Astrocyte (in vitro differentiated cells and primary cell): ENCODE measurements around the gene RALGAPA2. TPM values are rescaled to one million over a fixed set of nuclear protein-coding genes. Genes with fewer than 3 reads are reported as not detected.

Source experiments
- DNase-seq: peaks from one replicate; pipeline ENCODE4 v3.0.0-alpha.2; 2010; ENCODE audit warnings: low read depth
- FAIRE-seq: peaks from 2 replicates; lab custom pipeline; 2011; peaks lifted over from hg19 to GRCh38; lab: Jason Lieb, UNC
- H2AFZ ChIP-seq: 2 replicates; pipeline ENCODE4 v1.6.0; 2012; ENCODE audit warnings: low read depth, low read length, inconsistent platforms
- H3K27ac ChIP-seq: 2 replicates; pipeline ENCODE4 v1.5.1; 2011; ENCODE audit warnings: low read depth, low read length, inconsistent platforms
- H3K27me3 ChIP-seq: 2 replicates; pipeline ENCODE4 v1.6.0; 2011; ENCODE audit warnings: low read length, inconsistent platforms; ENCODE audit not compliant: insufficient read depth
- H3K36me3 ChIP-seq: 2 replicates; pipeline ENCODE4 v1.5.1; 2011; ENCODE audit warnings: low read length, inconsistent platforms; ENCODE audit not compliant: insufficient read depth
- H3K4me1 ChIP-seq: 2 replicates; pipeline ENCODE4 v1.5.1; 2011; ENCODE audit warnings: low read length, inconsistent platforms; ENCODE audit not compliant: insufficient read depth
- H3K4me2 ChIP-seq: 2 replicates; pipeline ENCODE4 v1.6.0; 2012; ENCODE audit warnings: low read length, inconsistent platforms
- H3K4me3 ChIP-seq: 2 replicates; pipeline ENCODE4 v1.5.1; 2011; ENCODE audit warnings: low read depth, mild to moderate bottlenecking, low read length, inconsistent platforms; ENCODE audit not compliant: insufficient read depth
- H3K79me2 ChIP-seq: 2 replicates; pipeline ENCODE4 v1.6.0; 2012; ENCODE audit warnings: mild to moderate bottlenecking, low read length, inconsistent platforms; ENCODE audit not compliant: insufficient read depth
- H3K9ac ChIP-seq: 2 replicates; pipeline ENCODE4 v1.6.0; 2012; ENCODE audit warnings: mild to moderate bottlenecking, low read length, inconsistent platforms
- H3K9me3 ChIP-seq: 2 replicates; pipeline ENCODE4 v1.5.1; 2012; ENCODE audit warnings: low read depth, mild to moderate bottlenecking, low read length, inconsistent platforms; ENCODE audit not compliant: insufficient read depth
- H4K20me1 ChIP-seq: 2 replicates; pipeline ENCODE4 v1.6.0; 2012; ENCODE audit warnings: low read length, inconsistent platforms; ENCODE audit not compliant: insufficient read depth
- H3K27ac Mint-ChIP-seq: one replicate; pipeline ENCODE4 v1.8.0; 2021; ENCODE audit warnings: mild to moderate bottlenecking, mixed read lengths; ENCODE audit not compliant: unreplicated experiment
- H3K27me3 Mint-ChIP-seq: one replicate; pipeline ENCODE4 v1.8.0; 2021; ENCODE audit warnings: low read depth, mixed read lengths; ENCODE audit not compliant: unreplicated experiment
- H3K36me3 Mint-ChIP-seq: one replicate; pipeline ENCODE4 v1.8.0; 2021; ENCODE audit warnings: low read depth, mixed read lengths; ENCODE audit not compliant: unreplicated experiment
- H3K4me1 Mint-ChIP-seq: one replicate; pipeline ENCODE4 v1.8.0; 2021; ENCODE audit warnings: low read depth, mixed read lengths; ENCODE audit not compliant: unreplicated experiment
- H3K4me3 Mint-ChIP-seq: one replicate; pipeline ENCODE4 v1.8.0; 2021; ENCODE audit warnings: mild to moderate bottlenecking, moderate library complexity, mixed read lengths; ENCODE audit not compliant: unreplicated experiment
- H3K9me3 Mint-ChIP-seq: one replicate; pipeline ENCODE4 v1.8.0; 2021; ENCODE audit warnings: mild to moderate bottlenecking, mixed read lengths; ENCODE audit not compliant: unreplicated experiment
- CTCF ChIP-seq: IDR thresholded peaks from 2 replicates; pipeline ENCODE4 v1.5.1; 2011; ENCODE audit warnings: low read depth, mild to moderate bottlenecking, inconsistent platforms, low read length, moderate library complexity; ENCODE audit not compliant: insufficient read depth
- EZH2 ChIP-seq: IDR thresholded peaks from 2 replicates; pipeline ENCODE4 v1.6.1; 2012; ENCODE audit warnings: mild to moderate bottlenecking, low read length, inconsistent platforms; ENCODE audit not compliant: insufficient read depth
- total RNA-seq: library from RNA; stranded (reverse); gene quantifications from 2 replicates; pipeline ENCODE4 v1.2.1, GENCODE V29; 2021

Gene RALGAPA2
- total RNA-seq, 1 donor from 2014 or later = 6.6 TPM

GRCh38 chr20:20476504-20476903 is 235.9 kb downstream of the RALGAPA2 start:
- no peak for DNase-seq
- no peak overlapping the region for H3K27ac Mint-ChIP-seq
- no peaks in the 10 kb centered on the region for H3K27me3 ChIP-seq
- H3K9ac ChIP-seq = no peak overlapping the region
- FAIRE-seq = no peak
- peaks cover 5% of the 10 kb centered on the region for H3K4me1 ChIP-seq
- H3K4me3 Mint-ChIP-seq = no peak overlapping the region
- no peak overlapping the region for H3K4me3 ChIP-seq
- no peaks in the 10 kb centered on the region for H3K27me3 Mint-ChIP-seq
- no peak overlapping the region for H3K4me2 ChIP-seq
- TF ChIP-seq CTCF = no peak
- no peak for TF ChIP-seq EZH2
- H3K79me2 ChIP-seq = no peaks in the 10 kb centered on the region
- H2AFZ ChIP-seq = no peak overlapping the region
- H3K9me3 Mint-ChIP-seq = no peaks in the 10 kb centered on the region
- H3K36me3 ChIP-seq = no peaks in the 10 kb centered on the region
- no peaks in the 10 kb centered on the region for H4K20me1 ChIP-seq
- H3K27ac ChIP-seq = no peak overlapping the region
- no peaks in the 10 kb centered on the region for H3K9me3 ChIP-seq
- peaks cover 3% of the 10 kb centered on the region for H3K36me3 Mint-ChIP-seq
- no peaks in the 10 kb centered on the region for H3K4me1 Mint-ChIP-seq

DNA sequence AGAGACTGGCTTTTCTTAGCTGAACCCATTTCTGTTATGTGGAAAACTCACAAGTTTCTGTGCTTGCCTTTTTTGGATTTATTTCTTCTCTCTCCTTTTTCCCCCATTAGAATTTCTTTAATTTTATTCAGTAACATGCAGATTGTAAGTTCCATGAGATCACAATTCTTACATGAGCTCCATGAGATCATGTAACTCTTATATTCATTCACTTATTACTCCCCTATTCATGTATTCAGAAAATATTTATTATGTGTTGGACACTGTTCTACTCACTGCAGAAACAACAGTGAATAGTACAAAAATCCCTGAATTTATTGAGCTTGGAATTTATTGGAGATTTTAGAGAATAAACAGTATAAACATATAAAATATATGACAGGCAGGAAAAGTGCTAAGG is 238.8 kb downstream of the RALGAPA2 start:
- Histone ChIP-seq H2AFZ (no peak overlapping the region), H3K9ac (no peak overlapping the region), H3K36me3 (no peaks in the 10 kb centered on the region), H3K4me2 (no peak overlapping the region), H4K20me1 (no peaks in the 10 kb centered on the region), H3K79me2 (no peaks in the 10 kb centered on the region), H3K27ac (no peak overlapping the region), H3K27me3 (no peaks in the 10 kb centered on the region), H3K9me3 (no peaks in the 10 kb centered on the region), H3K4me1 (no peaks in the 10 kb centered on the region), H3K4me3 (no peak overlapping the region)
- Mint-ChIP-seq H3K4me1 (no peaks in the 10 kb centered on the region), H3K36me3 (no peaks in the 10 kb centered on the region), H3K27me3 (no peaks in the 10 kb centered on the region), H3K4me3 (no peak overlapping the region), H3K9me3 (no peaks in the 10 kb centered on the region), H3K27ac (no peak overlapping the region)
- TF ChIP-seq CTCF (no peak), EZH2 (no peak)
- DNase-seq (no peak), FAIRE-seq (no peak)

DNA sequence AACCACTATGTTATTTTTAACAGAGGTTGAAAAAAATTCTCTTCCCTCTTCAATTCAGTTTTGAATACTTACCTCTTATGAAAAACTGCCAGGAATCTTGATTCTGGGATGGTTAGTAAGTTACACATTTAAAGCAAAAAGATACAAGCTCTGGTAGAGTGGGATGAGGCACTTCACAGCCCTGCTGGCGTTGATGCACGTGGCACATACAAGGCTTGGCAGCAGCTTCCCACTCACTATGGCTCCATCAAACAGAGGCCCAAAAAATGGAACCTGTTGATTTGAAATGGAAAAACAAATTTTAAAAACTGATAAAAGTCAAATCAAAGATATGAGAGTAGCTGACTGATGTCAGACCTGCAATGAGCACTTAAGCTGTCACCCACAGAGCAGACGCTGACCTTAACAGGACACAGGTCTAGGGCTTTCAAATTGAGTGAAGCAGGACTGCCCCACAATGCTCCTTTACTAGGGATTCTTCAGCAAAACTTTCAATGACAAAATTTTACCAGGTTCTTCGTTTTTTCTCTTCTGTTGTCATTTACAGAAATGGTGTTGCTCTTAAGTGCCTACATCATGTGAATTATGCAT is 239.7 kb downstream of the RALGAPA2 start:
- FAIRE-seq = no peak
- TF ChIP-seq EZH2 (no peak), CTCF (no peak)

More for the DNA sequence above, 239.7 kb downstream of the RALGAPA2 start:
- no peak overlapping the region for H3K9ac ChIP-seq
- no peaks in the 10 kb centered on the region for H3K79me2 ChIP-seq
- no peaks in the 10 kb centered on the region for H3K4me1 ChIP-seq
- no peaks in the 10 kb centered on the region for H3K36me3 Mint-ChIP-seq
- H3K27ac Mint-ChIP-seq = no peak overlapping the region
- no peak overlapping the region for H3K4me3 Mint-ChIP-seq
- H3K27ac ChIP-seq = no peak overlapping the region
- H3K36me3 ChIP-seq = no peaks in the 10 kb centered on the region
- no peaks in the 10 kb centered on the region for H4K20me1 ChIP-seq
- H3K4me3 ChIP-seq = no peak overlapping the region
- H3K4me2 ChIP-seq = no peak overlapping the region
- DNase-seq = no peak
- no peaks in the 10 kb centered on the region for H3K4me1 Mint-ChIP-seq
- H3K27me3 Mint-ChIP-seq = no peaks in the 10 kb centered on the region
- H3K9me3 ChIP-seq = no peaks in the 10 kb centered on the region
- no peaks in the 10 kb centered on the region for H3K9me3 Mint-ChIP-seq
- H3K27me3 ChIP-seq = no peaks in the 10 kb centered on the region
- no peak overlapping the region for H2AFZ ChIP-seq
